MCF 10A (cell line): ENCODE data around the gene NXPH4. TPM values are rescaled to one million over a fixed set of nuclear protein-coding genes. Genes with fewer than 3 reads are reported as not detected.

ENCODE experiments used
- BruUV-seq: library from RNA; stranded (reverse); fragments of 400-500 nt; replicated peaks from 2 replicates; lab custom pipeline; 2021; lab: Mats Ljungman, UMichigan
- CTCF ChIA-PET: fragments of 300-600 bp; sonication (Branson Sonifier 250); formaldehyde crosslinking; extraction: SDS; loops from one replicate; lab custom pipeline; 2021; ENCODE audit warnings: antibody characterized with exemption, inconsistent platforms; lab: Yijun Ruan, JAX
- POLR2A ChIA-PET: fragments of 300-600, 350-650 bp; sonication (Branson Sonifier 250); formaldehyde crosslinking; extraction: SDS; loops from one replicate; lab custom pipeline; 2020; ENCODE audit warnings: antibody characterized with exemption, inconsistent platforms; lab: Yijun Ruan, JAX
- DNase-seq: peaks from one replicate; pipeline ENCODE4 v3.0.0-alpha.2; 2018; ENCODE audit not compliant: unreplicated experiment
- H3K27ac Mint-ChIP-seq: one replicate; pipeline ENCODE4 v1.8.0; 2022; ENCODE audit warnings: mild to moderate bottlenecking, low read depth, mixed read lengths; ENCODE audit not compliant: unreplicated experiment
- H3K27me3 Mint-ChIP-seq: one replicate; pipeline ENCODE4 v1.8.0; 2022; ENCODE audit warnings: mixed read lengths; ENCODE audit not compliant: insufficient read depth, unreplicated experiment
- H3K36me3 Mint-ChIP-seq: one replicate; pipeline ENCODE4 v1.8.0; 2022; ENCODE audit warnings: mild to moderate bottlenecking, moderate library complexity, mixed read lengths; ENCODE audit not compliant: insufficient read depth, unreplicated experiment
- H3K4me1 Mint-ChIP-seq: one replicate; pipeline ENCODE4 v1.8.0; 2022; ENCODE audit warnings: mixed read lengths; ENCODE audit not compliant: insufficient read depth, unreplicated experiment
- H3K4me3 Mint-ChIP-seq: one replicate; pipeline ENCODE4 v1.8.0; 2022; ENCODE audit warnings: mild to moderate bottlenecking, moderate library complexity, mixed read lengths; ENCODE audit not compliant: unreplicated experiment
- H3K9me3 Mint-ChIP-seq: one replicate; pipeline ENCODE4 v1.8.0; 2022; ENCODE audit warnings: mixed read lengths; ENCODE audit not compliant: unreplicated experiment
- intact Hi-C: fragments of 100-400 bp; cut with micrococcal nuclease; formaldehyde crosslinking; loops from 2 replicates; pipeline ENCODE4 v1.14.1; 2022
- total RNA-seq: library from RNA; stranded (reverse); gene quantifications from 2 replicates; pipeline ENCODE4 v1.2.3, GENCODE V29; 2022
- TF ChIP-seq, protein P1 (sequence below): fragments of 200-600 bp; IDR thresholded peaks from one replicate; pipeline ENCODE4 v1.8.0; 2022; ENCODE audit warnings: antibody characterized with exemption, mild to moderate bottlenecking; ENCODE audit not compliant: unreplicated experiment

The NXPH4 gene
- total RNA-seq, 1 experiment from 2014 or later, result 2.2 TPM

DNA sequence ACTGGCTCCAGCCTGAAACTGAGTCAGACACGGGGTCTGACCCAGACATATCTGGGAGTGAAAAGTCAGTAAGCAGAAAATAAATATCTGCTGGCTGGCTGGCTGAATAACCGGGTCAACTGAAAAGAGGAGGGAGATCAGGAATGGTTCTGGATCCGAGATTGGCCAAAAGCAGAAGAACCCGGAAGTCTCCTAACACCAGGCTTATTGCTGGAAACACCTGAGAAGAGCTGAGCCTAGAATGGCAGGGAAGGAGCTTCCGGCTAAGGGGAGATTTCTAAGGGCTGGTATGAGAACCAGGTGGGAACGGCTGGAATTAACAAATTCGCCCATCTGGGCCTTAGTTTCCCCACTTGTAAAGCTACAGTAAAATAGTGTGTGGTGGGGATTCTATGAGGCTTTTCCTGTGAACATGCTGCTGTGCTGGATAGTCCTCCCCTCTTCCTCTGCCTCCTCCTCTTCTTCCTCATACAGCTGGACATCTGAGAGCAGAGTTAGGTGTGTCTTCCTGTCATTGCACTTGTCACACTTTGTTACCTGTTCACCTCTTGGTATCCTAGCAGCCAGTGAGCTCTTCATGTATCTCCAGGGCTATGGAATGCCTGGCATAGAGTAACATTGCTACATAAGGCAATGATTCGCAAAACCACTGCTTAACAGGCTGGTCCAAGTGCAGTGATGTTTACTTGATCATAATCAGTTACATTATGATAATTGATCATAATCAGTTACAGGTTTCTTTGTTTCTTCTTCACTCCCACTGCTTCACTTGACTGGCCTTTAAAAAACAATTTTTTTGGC is 10.9 kb downstream of the NXPH4 start:
- POLR2A ChIA-PET, result interaction anchor here (0.6 to 1.2 kb wide), 3 partner anchors 52 to 150 kb away, joined by 3 read pairs; no protein-coding TSS in a partner anchor
- no peak overlapping the region for H3K4me3 Mint-ChIP-seq
- H3K36me3 Mint-ChIP-seq, result peaks cover 31% of the 10 kb centered on the region
- TF ChIP-seq, protein P1, sequence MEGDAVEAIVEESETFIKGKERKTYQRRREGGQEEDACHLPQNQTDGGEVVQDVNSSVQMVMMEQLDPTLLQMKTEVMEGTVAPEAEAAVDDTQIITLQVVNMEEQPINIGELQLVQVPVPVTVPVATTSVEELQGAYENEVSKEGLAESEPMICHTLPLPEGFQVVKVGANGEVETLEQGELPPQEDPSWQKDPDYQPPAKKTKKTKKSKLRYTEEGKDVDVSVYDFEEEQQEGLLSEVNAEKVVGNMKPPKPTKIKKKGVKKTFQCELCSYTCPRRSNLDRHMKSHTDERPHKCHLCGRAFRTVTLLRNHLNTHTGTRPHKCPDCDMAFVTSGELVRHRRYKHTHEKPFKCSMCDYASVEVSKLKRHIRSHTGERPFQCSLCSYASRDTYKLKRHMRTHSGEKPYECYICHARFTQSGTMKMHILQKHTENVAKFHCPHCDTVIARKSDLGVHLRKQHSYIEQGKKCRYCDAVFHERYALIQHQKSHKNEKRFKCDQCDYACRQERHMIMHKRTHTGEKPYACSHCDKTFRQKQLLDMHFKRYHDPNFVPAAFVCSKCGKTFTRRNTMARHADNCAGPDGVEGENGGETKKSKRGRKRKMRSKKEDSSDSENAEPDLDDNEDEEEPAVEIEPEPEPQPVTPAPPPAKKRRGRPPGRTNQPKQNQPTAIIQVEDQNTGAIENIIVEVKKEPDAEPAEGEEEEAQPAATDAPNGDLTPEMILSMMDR, result no peak
- intact Hi-C loops, result no loop called here
- CTCF ChIA-PET, result interaction anchor here (0.6 to 10.2 kb wide), 7 partner anchors 13 to 260 kb away, joined by 3 to 152 read pairs (median 3); no protein-coding TSS in a partner anchor
- H3K27ac Mint-ChIP-seq, result no peak overlapping the region
- BruUV-seq, result no TSS peak
- H3K4me1 Mint-ChIP-seq, result peaks cover 20% of the 10 kb centered on the region
- no peaks in the 10 kb centered on the region for H3K27me3 Mint-ChIP-seq
- DNase-seq, result no peak
- no peaks in the 10 kb centered on the region for H3K9me3 Mint-ChIP-seq

DNA sequence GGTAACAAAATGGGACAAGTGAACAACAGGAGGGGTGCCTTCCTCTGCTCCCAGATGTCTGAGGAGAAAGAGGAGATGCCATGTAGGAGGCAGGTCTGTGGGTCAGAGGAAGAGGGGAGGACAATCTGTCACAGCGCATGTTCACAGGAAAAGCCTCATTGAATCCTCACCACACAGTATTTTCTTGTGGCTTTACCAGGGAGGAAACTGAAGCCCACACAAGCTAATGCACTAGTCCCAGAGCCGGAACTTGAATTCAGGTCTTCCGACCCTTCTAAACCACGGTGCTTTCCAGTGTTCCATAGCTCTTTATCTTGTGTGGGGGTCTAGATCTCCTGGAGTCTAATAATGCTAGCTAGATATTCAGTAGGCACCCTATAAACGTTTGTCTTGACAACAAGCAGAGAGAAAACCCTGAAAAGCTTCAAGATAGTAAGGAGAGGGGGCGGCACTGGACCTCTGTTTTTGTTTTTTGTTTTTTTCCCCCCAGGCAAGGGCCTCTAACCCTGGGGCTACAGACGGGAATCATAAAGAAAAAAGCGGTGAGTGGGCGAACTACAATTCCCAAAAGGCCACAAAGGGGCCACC is 12.5 kb downstream of the NXPH4 start:
- H3K4me1 Mint-ChIP-seq, result peaks cover 20% of the 10 kb centered on the region

DNA sequence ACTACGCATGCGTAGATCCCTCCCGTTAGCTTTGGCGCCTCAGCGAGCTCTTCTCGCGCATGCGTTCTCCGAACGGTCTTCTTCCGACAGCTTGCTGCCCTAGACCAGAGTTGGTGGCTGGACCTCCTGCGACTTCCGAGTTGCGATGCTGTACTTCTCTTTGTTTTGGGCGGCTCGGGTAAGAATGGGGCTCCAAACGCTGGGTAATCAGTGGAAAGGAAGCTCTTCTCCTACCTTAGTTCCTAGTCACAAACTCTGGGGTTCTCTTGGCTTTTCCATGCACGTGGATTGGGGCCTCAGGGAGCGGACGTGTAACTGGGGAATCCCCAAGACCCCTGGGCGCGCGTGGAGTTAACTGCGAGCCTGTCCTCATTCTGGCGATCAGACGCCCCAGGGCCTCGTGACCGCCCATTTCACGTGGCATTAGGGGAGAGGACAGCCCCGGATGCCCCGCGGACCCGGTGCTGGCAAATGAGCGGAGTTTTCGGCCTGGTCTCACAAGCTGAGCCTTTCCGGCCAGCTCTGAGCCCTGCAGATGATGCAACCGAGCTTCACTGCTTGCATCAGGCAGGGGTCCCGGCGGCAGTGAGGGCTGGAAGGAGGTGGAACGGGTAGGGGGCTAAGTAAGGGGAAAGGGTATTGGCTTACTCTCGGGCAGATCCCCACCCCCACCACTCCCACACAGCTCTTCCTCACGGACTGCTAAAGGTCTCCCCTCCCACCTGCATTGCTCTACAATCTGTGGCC is 13.2 kb downstream of the NXPH4 start, which contains the start of gene SHMT2:
Gene SHMT2 (plus strand): TSS at position 78 of the 747 bp plus-strand sequence. CDS start 68 bp downstream, at position 146.
- intact Hi-C loops, result no loop called here
- no TSS peak for BruUV-seq
- CTCF ChIA-PET, result interaction anchor here (0.6 to 10.2 kb wide), 15 partner anchors 10 to 441 kb away, joined by 3 to 152 read pairs (median 4); no protein-coding TSS in a partner anchor

More for the DNA sequence above, 12.5 kb downstream of the NXPH4 start:
- H3K27me3 Mint-ChIP-seq, result no peaks in the 10 kb centered on the region
- intact Hi-C loops, result no loop called here
- H3K4me3 Mint-ChIP-seq, result peak overlapping the region; percentile 98
- no peak for DNase-seq
- H3K9me3 Mint-ChIP-seq, result no peaks in the 10 kb centered on the region
- CTCF ChIA-PET, result interaction anchor here (0.6 to 10.2 kb wide), 12 partner anchors 10 to 230 kb away, joined by 3 to 152 read pairs (median 4); no protein-coding TSS in a partner anchor
- H3K27ac Mint-ChIP-seq, result peak overlapping the region; percentile 99
- TF ChIP-seq, protein P1, result peak; percentile 13
- peaks cover 47% of the 10 kb centered on the region for H3K36me3 Mint-ChIP-seq
- POLR2A ChIA-PET, result interaction anchor here (0.6 to 3.1 kb wide), 14 partner anchors 9 to 484 kb away, joined by 3 to 37 read pairs (median 4); partner anchors contain the start of genes NEMP1 and STAT6
- TSS peak; percentile 89 for BruUV-seq

More for the DNA sequence above, 13.2 kb downstream of the NXPH4 start, which contains the start of gene SHMT2:
- H3K36me3 Mint-ChIP-seq, result peaks cover 54% of the 10 kb centered on the region
- H3K27me3 Mint-ChIP-seq, result no peaks in the 10 kb centered on the region
- POLR2A ChIA-PET, result interaction anchor here (0.6 to 3.1 kb wide), 17 partner anchors 8 to 484 kb away, joined by 3 to 37 read pairs (median 3); partner anchors contain the start of genes NEMP1 and STAT6
- H3K9me3 Mint-ChIP-seq, result no peaks in the 10 kb centered on the region
- H3K4me3 Mint-ChIP-seq, result peak within 1 kb of the TSS; percentile 98
- peaks cover 20% of the 10 kb centered on the region for H3K4me1 Mint-ChIP-seq
- TF ChIP-seq, protein P1, result no peak
- H3K27ac Mint-ChIP-seq, result peak within 1 kb of the TSS; percentile 99
- DNase-seq, result peak; percentile 95
